GOT3 (cell line): ENCODE measurements around the gene GLT1D1.
"Not testable (repeated sequence)": the region's sequence is repeated elsewhere in the genome, so short reads cannot be mapped to it uniquely, and the experiment has no call there.

Experiments
- DNase-seq: peaks from one replicate; lab custom pipeline; 2025; ENCODE audit warnings: mixed read lengths; lab: John Stamatoyannopoulos, UW

GLT1D1 gene

DNA sequence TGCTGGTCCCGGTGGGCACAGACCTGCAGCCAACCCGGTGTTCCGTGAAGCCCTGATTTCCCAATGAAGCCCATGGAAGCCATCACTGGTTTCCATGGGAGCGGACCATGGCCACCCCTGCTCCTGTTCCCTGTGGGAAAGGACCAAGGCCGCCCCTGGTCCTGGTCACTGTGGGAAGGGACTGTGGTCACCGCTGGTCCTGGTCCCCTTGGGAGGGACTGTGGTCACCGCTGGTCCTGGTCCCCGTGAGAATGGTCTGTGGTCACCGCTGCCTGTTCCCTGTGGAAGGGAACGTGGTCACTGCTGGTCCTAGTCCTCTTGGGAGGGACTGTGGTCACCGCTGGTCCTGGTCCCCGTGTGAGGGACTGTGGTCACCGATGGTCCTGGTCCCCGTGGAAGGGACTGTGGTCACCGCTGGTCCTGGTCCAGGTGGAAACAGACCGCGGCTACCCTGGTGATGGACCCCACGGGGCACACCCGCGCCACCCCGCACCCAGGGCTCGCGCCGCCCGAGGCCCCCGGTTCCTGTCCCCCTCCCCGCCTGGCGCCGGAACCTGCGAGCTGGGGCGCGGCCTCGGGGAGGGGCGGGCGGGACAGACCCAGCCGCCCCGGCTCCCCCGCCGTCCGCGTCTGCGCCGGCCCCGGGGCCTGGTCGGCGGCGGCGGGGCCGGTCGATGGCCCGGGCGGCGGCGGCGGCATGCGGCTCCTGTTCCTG is at the start of gene GLT1D1:
Gene GLT1D1, plus strand, starts transcription at position 594 of the 715 bp plus-strand sequence. Its CDS starts 104 bp downstream, at position 698.
- no peak for DNase-seq

DNA sequence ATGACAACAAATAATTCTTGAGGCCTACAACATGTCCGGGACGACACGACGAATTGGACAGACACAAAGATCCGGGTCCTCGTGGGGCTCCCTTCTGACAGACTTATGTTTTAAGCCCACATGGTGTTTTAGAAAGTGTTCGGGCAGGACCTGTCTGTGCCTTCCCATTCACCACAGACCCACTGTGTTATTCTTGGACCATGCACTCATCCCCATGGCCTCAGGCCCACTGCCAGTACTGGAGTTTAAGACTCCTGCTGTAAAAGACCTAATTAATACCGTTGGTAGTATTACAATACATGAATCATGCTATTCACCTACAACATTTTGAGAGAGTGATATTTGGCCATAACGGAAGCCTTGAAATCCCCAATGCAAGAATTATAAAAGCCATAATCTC is 49.5 kb upstream of the GLT1D1 start:
- no peak for DNase-seq

DNA sequence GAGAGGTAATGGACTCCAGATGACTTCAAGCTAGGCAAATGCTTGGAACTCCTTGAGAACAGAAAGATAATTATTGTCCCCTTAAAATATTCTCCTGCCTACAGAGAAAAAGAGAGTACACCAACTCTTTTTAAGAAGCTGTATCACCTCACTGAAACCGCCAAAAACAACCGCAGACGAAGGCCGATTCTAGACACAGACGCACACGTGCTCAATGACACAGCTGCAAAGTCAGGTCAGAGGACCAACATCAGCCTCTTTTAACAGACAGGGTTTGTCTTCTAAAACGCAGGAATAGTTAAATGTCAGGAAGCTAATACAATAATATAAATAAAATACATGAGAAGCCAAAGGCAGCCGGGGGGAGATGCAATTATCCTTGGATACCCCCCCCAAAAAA is 48.5 kb upstream of the GLT1D1 start:
- DNase-seq: no peak

DNA sequence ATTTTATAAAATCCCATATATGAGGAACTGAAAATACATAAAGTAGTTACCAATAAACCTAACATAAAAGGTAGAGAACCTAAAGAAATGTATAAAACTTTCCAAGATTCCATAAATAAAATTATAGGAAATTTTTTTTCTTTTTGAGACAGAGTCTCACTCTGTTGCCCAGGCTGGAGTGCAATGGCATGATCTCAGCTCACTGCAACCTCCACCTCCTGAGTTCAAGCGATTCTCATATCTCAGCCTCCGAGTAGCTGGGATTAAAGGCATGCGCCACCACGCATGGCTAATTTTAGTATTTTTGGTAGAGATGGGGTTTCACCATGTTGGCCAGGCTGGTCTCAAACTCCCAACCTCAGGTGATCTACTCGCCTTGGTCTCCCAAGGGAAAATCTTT is 47.9 kb upstream of the GLT1D1 start:
- DNase-seq: not testable (repeated sequence)

DNA sequence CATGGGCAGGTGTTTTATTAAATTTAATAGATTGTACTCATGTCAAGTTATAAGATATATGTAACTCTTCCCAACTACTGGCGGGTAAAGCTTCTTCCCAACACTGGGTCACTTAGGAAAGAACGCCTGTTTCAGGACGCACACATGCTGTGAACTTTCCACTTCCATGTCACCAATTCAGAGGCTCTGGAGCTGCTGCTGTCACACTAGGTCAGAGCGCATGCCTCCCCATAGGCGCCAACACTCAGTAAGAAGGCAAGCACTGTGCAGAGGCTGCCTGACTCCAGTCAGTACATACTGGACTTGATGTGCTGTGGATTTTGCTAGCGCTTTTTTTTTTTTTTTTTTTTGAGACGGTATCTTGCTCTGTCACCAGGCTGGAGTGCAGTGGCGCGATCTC is 46.7 kb upstream of the GLT1D1 start:
- DNase-seq: no peak

DNA sequence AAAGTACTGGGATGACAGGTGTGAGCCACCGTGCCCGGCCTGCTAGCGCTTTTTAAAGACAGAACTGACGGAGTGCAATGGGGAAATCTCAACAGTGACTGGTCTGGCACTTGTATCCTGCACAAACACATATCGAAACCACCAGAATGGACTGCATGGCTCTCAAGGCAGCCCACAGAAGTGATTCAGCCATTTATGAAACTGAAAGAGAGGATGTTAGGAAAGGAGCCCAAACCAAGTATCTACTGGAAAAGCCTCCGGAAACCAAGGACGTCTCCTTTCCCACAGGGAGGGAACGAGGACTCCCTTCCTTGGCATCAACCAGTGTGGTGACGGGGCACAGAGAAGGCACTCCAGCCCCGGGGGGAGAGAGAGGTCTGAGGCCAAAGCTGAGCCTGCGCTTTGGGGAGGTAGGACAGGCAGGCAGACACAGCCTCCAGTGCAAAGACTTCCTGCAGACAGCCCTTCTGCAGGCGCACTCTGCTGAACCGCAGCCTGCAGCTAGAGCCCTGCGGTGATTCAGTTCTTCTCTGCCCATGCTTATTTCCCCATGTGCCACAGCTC is 46.0 kb upstream of the GLT1D1 start:
- DNase-seq: no peak

DNA sequence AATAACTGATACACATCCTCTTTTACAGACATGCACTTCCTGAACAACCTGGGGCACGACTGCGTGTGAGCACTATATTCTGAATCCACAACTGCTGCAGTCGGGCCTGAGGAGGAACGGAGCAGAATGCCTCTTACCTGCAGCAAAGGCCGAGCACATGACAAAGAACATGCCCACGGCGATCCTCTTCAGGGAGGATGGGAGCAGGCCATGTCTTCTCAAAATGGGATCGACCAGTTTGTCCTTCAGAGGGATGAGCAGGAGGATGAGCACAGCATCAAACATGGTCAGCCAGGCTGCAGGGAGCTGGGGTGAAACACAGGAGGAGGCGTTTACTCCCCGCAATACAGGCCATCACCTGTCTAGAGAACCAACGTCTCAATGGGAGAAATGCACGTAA is 44.6 kb upstream of the GLT1D1 start:
- DNase-seq: no peak

DNA sequence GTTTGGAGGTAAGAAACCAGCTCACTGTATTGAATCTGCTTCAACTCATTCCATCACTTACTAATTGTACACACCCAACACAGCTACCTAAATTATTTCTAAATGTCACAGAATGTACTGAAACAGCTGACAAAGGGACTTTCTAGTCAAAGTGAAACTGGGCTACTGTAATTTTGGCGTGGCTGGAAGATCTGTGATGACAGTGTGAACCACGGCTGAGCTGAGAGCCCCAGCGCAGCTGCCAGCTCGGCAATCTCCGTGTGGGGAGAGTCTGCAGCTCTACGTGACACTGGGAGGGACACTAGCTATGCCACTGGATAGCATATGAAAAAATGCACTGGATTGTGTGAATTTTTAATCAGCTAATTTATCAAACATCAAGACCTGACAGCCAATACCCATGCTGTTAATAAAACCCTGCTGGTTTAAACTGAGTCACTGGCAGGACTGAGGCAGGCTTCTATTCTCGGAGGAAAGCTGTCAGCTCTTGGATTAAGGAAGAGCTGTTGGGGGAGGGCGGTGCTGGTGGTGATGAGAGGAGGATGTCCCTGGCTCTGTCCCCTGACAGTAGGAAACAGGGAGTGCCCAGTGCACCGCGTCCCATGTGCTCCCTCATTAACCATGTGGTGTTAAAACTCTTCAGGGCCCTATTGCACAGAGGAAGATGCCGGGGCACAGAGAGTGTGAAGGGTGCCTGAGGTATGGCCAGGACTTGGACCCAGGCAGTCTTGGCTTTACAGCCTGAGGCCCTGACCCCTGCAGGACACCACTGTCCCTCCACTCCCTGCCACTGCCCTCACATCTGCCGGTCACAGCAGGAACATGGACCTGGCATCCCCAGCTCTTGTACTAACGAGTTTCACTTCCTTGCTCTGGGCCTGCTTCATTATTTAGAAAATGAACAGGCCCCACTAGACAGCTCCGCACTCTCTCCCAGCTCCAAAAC is 42.8 kb upstream of the GLT1D1 start:
- no peak for DNase-seq

DNA sequence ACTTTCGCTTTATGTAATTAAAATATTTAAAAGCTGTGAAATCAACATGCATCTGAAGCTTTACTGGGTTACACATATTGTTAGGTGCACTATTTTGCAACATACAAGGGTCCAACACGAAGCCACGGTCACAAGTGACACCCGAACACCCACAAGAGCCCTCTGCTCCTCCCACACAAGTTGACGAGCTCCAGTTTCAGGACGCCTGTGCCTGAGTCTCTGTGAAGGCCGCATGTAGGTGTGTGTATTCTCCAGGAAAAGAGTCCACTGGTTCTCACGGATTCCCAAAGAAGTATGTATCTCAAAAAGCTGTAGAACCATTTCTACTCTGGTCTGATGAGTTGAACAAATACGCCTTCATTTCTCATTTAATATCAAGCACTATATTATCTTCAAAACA is 41.5 kb upstream of the GLT1D1 start:
- no peak for DNase-seq

DNA sequence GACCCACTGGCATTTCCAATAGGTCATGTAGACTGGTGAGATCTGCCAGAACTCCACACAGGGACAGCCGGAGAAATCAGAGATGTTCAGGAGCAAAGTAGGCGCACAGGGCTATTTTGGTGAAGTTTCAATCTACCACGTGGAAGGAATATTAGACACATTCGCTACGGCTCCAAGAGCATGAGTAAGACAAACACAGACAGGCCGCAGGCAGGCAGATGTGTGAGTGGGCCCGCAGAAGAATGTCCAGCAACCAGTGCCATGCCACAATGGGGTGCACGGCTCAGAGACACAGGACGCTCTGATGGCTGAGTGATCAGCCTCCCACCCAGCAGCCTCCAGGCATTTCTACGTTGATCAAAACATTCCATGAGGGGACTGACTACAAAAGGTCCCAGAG is 39.9 kb upstream of the GLT1D1 start:
- DNase-seq: no peak

DNA sequence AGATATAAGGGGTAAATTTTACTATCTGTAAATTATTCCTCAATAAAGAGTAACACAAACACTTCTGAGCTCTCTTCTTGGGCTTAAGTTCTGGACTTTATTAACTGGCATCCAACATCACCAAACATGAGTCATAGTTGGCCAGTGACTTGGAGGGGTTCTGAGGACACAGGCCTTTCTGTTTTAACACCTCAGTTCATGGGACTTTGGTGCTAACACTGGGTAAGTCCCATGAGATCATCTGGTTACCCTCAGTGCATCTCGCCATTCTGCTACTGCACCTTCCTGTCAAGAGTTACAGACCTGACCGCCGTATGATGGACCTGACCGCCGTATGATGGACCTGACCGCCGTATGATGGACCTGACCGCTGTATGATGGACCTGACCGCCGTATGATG is 39.4 kb upstream of the GLT1D1 start:
- DNase-seq: no peak

DNA sequence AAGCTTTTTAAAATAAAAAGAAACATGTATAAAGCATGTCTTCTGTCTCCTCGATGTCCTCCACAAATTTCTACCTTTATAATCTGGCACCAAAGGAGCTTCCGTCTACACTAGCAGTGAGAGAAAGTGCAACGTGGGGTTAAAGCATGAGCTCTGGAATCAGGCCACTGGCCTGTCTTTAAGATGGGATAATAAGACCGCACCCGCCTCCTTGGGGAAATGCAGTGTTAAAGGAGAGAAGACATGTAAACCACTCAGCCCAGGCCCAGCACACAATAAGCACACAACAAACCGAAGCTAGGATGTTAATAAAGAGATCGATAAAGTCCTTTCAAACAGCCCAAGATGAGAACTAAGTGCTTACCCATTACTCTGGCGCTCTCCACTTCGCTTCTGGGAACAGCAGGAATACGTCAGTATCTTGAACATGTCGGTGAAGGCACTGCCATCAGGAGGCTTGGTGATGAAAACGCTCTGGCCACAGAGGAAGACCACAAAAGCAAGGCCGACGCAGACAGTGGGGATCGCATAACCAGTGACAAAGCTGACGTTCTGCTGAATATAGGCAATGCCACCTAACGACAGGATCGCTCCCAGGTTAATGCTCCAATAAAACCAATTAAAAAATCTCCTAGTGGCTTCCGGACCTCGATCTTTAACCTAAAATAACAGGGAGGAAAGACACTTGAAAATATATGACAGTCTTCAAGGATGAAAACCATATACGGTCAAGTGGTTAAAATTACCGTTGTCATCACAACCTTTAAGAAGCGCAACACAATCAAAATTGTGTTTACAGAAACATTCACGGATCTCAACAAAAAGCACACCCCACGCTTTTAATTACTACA is 38.6 kb upstream of the GLT1D1 start:
- no peak for DNase-seq

DNA sequence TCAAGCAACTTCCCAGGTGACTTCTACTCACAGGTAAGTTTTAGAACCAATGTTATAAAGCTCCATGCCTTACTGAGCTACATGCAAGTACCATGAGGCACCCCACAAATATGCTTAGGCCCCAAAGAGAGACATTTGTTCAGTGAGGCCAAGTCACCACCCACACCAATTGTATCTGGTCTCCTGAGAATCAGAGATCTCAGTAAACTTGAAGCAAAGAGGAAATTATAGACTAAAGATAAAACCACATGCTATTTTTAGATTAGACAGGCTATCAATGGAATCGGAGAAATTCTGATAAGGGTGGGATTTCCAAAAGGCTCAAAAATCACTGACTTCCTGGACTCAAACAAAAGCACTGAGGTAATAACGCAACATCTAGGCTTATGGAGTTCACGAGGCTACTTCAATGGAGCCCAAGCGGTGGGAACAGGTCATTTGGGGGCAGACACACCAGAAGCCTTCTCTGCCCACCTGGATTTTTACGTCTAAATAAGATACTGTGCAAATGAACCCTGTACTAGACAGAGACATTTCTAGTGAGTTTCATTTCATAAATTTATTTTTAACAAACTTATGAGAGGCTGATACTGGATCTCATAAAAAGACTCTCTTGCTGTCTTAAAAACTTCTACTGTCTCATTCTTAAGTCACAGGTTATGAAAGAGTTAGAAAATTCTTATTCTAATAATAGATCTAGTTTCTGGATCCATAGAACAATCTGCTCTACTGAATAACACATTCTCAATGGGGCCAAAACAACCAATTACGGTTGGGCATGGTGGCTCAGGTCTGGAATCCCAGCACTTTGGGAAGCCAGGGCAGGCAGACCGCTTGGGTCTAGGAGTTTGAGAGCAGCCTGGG is 37.3 kb upstream of the GLT1D1 start:
- DNase-seq: no peak

DNA sequence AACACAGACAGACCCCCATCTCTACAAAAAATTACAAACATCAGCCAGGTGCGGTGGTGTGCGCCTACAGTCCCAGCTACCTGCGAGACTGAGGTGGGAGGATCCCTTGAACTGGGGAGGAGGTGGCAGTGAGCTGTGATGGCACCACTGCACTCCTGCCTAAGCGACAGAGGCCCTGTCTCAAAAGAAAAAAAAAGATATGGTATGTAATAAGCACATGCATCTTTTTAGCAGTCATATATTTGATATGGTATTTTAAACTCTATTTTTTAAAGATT is 36.7 kb upstream of the GLT1D1 start:
- no peak for DNase-seq

DNA sequence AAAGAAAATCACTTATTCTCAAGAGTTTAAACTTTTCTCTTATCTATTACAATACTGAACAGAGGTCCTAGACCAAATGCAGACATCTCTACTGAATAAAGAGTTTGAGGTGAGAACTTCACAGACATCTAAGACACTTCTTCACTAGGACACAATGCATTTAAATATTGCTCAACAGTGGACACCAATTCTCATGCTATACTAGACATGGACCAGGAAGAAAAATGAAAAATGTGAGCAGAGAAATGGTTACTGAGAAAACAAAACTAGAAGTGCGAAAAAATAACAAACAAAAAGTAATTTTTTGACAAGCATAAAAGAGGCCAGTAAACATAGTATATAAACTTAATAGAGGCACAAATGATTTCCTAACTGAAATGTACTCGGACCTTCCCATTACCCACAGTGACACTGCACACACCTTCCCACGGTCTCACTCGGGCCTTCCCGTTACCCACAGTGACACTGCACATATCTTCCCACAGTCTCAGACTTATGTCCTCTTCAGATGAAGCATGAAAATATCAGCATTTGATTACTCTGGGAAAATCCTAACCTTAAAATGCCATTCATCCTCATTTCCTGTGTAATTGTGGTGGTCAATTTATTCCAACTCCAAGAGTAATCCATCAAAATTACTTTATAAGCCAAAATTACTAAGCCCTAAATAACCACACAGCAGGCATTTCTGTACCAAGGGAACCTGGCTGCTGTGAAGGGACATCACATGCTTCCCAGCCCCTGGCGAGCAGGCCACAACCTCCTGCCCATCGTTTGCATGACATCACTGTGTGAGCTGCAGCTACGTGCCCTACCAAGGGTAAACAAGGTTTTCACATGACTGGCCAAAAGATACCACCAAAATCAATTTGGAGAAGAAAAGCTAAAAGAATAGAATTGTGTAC is 35.9 kb upstream of the GLT1D1 start:
- no peak for DNase-seq

DNA sequence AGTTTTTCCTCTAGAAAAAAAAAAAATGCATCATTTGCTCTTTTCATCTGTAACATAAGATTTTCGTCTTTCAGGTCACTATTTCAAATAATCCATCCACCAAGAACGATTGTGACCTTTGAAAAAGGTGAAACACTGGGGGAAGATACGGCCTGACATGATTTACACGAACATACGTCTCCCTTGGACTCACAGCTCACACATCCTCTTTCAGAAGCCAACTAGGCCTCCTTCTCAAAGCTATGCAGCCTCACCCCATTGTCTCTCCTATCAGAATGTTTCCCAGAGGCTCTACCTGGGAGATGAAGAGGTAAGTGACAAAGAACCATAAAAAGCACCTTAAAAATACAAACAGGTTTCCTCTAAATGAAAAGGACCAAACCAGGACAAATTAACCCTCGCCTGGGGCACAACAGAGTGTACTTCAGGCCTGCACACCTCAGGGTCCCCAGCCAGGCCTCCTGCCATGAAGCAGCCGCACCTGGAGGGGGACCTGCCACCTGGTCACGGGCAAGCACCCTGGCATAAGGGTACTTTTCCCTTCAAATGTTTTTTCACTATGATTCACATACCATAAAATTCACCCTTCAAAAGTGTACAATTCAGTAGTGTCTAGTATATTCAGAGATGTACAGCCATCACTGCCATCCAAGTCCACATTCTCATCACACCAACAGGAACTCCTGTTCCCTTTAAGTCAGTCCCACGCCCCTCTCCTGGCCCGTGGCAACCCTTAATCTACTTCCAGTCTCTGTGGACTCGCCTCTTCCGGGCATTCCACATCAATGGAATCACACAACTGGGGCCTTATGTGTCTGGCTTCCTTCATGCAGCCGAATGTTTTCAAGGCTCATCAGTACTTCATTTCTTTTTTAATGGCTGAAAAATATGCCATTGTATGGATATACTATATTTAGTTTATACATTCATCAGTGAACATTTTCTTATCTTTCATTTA is 34.9 kb upstream of the GLT1D1 start:
- no peak for DNase-seq

DNA sequence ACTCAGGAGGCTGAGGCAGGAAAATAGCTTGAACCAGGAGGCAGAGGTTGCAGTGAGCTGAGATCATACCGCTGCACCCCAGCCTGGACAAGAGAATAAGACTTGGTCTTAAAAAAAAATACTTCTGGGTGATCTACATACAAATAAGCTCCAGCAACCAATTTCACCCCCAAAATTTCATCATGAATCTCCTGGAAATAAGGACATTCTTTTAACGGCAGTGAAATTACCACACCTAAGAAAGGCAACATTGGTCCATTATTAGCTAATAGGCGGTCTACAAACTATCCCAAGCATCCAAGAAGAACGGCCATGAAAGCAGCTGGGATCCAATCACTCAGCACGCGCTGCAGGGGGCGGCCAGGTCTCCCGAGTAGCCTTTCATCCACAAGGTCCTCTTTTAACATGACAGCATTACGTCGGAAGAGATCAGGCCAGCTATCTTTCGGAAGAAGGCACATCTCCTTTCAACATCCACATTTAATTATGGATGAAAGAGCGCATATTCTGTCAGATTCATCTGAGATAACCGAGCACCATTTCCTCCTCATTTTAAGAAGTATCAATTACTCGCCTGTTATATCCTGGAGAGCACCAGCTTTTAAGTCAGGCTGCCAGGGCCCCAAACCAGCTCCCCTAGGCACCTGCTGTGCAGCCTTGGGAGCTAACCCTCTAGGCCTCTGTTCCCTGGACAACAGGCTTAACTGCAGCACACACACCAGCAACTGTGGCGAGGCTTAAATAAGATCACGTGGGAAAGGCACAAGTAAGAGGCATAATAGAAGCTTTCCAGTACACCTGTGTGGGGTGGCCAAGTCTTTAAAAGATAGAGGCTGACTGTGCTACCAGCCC is 33.8 kb upstream of the GLT1D1 start:
- no peak for DNase-seq

DNA sequence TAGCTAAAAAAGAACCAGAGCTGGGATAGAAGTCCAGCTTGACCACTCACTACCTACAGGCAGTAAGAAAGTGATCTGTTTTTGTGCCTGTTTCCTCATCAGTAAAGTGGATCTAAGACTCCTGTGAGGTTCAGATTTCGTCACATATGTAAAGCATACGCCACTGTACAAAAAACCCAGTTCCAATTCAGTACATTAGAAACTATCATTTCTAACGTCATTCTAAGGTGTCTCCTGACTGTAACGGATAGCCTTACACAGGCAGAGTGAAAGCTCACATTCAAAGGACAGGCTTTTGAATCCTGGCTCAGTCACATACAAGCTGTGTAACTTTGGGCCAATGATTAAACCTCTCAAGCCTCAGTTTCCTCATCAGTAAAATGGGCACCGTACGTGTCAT is 33.0 kb upstream of the GLT1D1 start:
- no peak for DNase-seq
